Right lobe of liver (tissue), 4 donors: ENCODE measurements around the gene ADGRV1.

Experiments used
- POLR2A ChIP-seq: fragments of 450-650 bp; IDR thresholded peaks from one replicate; pipeline ENCODE4 v1.6.1; 2017; ENCODE audit warnings: antibody characterized with exemption, mild to moderate bottlenecking
- TF ChIP-seq, protein P1 (sequence below), 4 donors: fragments of 200-600 bp in 3 of 4; fragments of 450-650 bp in 1 of 4; IDR thresholded peaks; one replicate each; pipeline versions ENCODE4 v1.5.1 to v1.8.0; 2016 to 2022; ENCODE audit warnings: antibody characterized with exemption in 4 of 4, mild to moderate bottlenecking in 2 of 4
- donor health status: DM: no; HTN: no; CAD: no.
- donor health status: DM: no; HTN: no; CAD: no.
- donor health status: DM: no; HTN: yes; CAD: no.

DNA sequence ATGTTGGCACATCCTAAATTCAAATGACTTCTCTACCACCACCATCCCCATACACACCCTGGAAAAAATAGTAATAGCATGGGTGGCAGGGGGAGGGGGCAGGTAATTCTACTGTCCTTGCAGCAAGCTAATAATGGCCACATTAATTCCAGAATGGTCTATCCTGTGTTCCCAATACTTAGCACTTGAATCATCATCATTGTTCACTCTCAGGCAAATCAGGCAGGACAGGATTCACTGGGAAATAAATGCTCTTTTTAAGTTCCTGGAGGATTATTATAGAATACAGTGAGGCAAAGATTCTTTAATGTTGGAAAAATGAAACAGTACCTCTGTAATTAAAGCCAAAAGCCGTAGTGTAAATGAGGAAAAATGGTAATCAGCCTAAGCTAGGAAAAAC is 570.0 kb downstream of the ADGRV1 start:
- TF ChIP-seq, protein P1, sequence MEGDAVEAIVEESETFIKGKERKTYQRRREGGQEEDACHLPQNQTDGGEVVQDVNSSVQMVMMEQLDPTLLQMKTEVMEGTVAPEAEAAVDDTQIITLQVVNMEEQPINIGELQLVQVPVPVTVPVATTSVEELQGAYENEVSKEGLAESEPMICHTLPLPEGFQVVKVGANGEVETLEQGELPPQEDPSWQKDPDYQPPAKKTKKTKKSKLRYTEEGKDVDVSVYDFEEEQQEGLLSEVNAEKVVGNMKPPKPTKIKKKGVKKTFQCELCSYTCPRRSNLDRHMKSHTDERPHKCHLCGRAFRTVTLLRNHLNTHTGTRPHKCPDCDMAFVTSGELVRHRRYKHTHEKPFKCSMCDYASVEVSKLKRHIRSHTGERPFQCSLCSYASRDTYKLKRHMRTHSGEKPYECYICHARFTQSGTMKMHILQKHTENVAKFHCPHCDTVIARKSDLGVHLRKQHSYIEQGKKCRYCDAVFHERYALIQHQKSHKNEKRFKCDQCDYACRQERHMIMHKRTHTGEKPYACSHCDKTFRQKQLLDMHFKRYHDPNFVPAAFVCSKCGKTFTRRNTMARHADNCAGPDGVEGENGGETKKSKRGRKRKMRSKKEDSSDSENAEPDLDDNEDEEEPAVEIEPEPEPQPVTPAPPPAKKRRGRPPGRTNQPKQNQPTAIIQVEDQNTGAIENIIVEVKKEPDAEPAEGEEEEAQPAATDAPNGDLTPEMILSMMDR (IDR thresholded peaks at IDR 0.05) = no peak
- no peak for TF ChIP-seq POLR2A
